AG20443 (cell line): ENCODE measurements around the gene MRPL23.

Experiments
- DNase-seq: peaks from one replicate; pipeline ENCODE4 v3.0.0; 2012; ENCODE audit warnings: low spot score, mixed read lengths

MRPL23 gene

GRCh38 chr11:1946812-1947484 is at the start of gene MRPL23:
TSS of gene MRPL23 (plus strand) at chr11:1947332. CDS start at chr11:1947363, 31 bp downstream.
- no peak for DNase-seq

DNA sequence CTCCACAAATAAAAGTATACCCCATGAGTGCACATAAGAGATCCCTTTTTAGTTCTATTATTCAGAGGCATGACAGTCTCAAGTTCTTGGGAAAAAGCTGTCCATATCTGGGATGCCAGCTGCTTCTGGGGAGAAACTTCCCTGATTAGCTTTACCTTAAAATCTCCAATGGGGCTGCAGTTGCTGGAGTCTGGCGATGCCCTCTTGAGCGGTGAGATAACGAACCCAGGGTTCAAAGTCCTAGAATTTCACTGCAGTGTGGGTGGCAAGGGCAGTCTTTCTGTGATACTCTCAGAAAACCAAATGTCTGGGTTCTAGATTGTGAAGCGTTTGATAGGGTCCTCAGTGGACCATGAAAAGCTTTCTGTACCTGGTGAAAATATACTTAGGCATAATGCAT is 48.0 kb upstream of the MRPL23 start:
- DNase-seq: no peak

- DNase-seq: no peak
Observed at GRCh38 chr11:1899686-1900085, 47.4 kb upstream of the MRPL23 start.

- DNase-seq: no peak
Observed at GRCh38 chr11:1906181-1906580, 41.0 kb upstream of the MRPL23 start.

DNA sequence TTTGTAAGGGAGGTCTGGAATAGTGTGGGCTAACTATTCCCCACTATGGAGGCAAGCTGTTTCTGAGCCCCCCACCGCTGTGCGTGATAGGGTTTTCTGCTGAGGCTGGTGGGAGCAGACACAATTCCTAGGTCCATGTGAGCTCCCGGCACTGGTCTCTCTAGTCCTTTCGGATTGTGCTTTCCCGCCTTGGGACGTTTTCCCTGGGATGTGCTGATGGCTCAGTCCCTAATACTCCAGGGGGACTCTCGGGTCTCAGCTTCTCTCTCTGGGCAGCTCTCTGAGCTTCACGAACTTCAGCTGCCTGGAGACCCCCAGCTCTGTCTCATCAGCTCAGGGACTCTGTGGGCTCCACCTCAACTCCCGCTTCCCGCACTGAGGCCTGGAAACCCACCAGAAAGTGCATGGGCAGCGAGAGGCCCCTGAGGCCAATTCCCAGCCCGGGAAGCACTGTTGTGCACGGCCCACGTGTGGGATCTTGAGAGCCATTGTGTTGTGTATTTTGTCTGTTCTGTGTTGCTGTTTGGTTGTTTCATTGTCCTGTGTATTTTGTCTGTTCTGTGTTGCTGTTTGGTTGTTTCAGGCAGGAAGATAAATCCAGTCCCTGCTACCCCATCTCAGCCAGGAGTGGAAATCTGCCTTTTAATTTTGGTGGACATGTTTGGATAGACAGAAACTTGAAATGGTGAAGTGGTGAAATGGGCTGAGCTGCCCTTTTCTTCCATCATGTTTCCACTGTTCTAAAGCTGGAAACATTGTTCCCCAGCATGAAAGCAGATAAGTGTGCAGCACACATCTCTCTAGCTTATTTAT is 40.3 kb upstream of the MRPL23 start:
- peak; percentile 7 for DNase-seq

GRCh38 chr11:1908618-1909017 is 38.5 kb upstream of the MRPL23 start:
- DNase-seq: no peak

- DNase-seq: no peak
Observed at GRCh38 chr11:1909524-1909923, 37.6 kb upstream of the MRPL23 start.

GRCh38 chr11:1912289-1912878 is 34.7 kb upstream of the MRPL23 start:
- no peak for DNase-seq

DNA sequence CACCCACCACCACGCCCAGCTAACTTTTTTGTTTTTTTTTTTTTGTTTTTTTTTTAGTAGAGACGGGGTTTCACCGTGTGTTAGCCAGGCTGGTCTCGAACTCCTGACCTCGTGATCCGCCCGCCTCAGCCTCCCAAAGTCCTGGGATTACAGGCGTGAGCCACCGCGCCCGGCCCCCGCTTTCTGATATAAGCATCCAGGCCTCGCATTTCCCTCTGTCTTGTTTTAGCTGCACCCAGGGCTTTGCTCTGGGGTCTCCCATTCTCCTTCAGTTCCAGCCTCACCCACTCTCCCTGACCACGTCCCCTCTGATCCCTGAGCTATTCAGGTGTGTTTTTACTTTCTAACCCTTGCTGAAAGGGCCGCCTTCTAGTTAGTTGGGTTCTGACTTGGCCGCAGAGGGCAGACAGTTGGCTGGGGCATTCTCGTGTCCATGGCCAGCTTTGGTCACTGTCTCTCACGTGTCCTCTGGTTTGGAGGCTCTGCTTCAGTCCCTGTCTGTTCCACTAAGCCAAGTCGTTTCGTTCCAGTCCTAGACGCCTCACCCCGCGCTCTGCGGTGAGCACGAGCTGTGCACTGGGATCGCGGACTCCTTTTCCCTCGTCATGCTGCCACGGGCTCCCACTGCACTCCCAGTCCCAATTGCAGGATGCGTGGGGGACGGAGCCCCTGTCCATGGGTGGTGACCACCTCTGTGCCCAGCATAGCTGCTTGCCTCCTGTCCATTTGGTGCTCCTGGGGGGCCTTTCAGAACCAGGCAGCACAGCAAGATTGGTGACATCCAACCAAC is 33.7 kb upstream of the MRPL23 start:
- DNase-seq: peak; percentile 6

- no peak for DNase-seq
Observed at GRCh38 chr11:1915795-1916131, 31.4 kb upstream of the MRPL23 start.

GRCh38 chr11:1916132-1916985 is 30.8 kb upstream of the MRPL23 start:
- peak; percentile 9 for DNase-seq

DNA sequence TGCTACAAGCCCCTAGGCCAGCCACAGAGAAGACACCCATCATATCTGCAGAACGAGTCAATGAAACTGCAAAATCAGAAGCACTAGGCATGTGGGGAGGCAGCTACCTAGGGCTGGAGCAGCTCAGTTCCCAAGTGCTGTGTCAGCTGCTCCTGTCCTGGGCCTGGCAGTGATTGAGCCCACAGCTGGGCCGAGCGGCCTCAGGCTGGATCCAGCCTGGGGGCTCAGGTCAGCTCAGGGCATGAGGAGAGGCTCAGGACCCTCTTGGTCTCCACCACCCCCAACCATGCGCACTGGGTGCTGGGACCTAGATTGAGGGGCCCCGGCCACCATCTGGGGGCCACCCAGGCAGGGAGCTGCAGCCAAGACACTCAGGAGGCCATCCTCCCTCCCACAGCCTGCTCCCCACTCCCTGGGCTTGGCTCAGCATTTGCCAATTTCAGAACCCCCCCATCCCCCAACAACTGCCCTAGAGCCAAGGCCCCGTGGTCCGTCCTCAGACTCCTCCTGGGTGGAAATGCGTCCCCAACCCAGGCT is 30.1 kb upstream of the MRPL23 start:
- DNase-seq: peak; percentile 8

- peak; percentile 38 for DNase-seq
Observed at GRCh38 chr11:1917523-1918435, 29.4 kb upstream of the MRPL23 start.

GRCh38 chr11:1918436-1919315 is 28.5 kb upstream of the MRPL23 start:
- peak; percentile 19 for DNase-seq

- DNase-seq: peak; percentile 33
Observed at GRCh38 chr11:1919391-1920127, 27.6 kb upstream of the MRPL23 start, which contains the start of gene TNNT3. TSS of gene TNNT3 (plus strand) at chr11:1919703. CDS start at chr11:1922875, 3,172 bp downstream.

DNA sequence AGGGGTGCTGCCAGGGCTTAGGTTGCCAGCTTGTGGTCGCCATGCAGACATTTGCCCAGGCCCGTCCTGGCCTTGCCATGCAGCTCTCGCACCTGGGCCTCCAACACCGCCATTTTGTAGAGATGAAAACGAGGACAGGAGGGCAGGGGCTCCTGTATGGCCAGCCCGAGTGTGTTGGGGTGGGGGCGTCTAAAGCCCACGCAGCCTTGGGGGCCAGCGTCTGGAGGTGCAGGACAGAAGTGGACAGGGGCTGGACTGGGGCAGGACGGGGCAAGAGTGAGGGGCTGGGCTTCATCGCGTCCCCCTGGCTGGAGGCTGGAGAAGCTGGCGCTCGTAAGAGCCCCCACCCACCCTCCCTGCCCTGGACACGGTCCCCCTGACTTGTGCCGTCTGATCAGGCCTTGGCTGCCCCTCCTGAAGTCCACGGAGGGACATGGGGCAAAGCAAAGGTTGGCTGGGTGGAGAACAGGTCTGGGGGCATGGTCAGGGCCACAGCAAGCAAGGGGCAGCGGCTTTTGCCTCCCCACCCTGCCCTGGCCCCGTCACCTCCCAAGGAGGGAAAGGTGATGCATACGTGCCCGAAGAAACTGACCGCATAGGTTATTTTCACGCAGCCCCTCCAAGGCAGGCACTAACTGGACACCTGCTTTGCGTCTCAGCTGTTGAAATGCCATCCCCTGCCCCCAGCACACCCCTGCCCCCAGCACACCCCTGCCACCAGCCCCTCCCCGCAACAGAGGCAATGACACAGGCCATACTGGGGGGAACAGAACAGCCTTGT is 26.8 kb upstream of the MRPL23 start:
- DNase-seq: no peak

DNA sequence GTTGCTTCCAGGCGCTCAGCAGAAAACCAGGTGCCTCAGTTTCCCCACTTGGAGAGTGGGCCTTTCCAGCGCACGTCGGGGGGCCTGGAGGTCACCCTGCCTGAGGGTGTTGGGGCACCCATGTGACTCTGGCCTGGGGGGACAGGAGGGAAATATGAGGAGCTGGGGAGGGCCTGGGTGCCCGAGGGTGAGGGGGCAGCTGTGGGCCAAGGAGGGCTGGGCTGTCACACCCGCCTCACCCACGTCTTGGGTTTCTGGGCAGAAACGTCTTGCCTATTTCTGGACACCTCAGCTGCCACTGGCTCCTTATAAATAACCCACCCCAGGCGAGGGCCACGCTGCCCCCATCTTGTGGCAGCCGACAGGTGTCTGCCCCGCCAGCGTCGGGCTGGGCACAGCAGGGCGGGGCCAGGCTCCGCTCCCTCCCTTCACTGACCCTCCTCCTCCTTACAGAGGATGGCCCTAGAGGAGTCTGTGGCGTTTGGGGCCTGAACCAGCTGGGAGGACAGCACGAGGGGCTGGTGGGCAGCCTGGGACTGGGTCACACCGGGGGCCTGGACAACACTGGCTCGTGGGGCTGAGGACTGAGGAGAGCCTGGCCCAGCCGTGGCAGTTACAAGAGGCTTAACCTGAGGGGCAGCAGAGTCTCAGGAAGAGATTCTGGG is 26.1 kb upstream of the MRPL23 start:
- peak; percentile 26 for DNase-seq
